ENCODE data around the gene TRAF5.
"Not testable (repeated sequence)": the region's sequence is repeated elsewhere in the genome, so short reads cannot be mapped to it uniquely, and the experiment has no call there.

- peak in 1 of 2 donors; percentile 15 for TF ChIP-seq CTCF (IDR thresholded peaks at IDR 0.05; ENCODE audit: extremely low read depth in 1 of 2, insufficient read depth in 1 of 2, low read depth in 1 of 2, low read length in 2 of 2)
- TF ChIP-seq POLR2AphosphoS5 (IDR thresholded peaks at IDR 0.05; ENCODE audit: insufficient read depth, low read depth, low read length); POLR2A (IDR thresholded peaks at IDR 0.05; ENCODE audit: low read depth, low read length); EZH2 (IDR thresholded peaks at IDR 0.05; ENCODE audit: borderline replicate concordance, low read depth, low read length, severe bottlenecking): not testable (repeated sequence)
These were observed 89.6 kb downstream of the TRAF5 start for GRCh38 chr1:211416246-211416627.

Data from endothelial cell of umbilical vein (primary cell).